ENCODE data around the gene RASSF3. TPM values are rescaled to one million over a fixed set of nuclear protein-coding genes. Genes with fewer than 3 reads are reported as not detected.

Gene RASSF3
- total RNA-seq, 1 experiment from 2014 or later = 23.0 TPM

DNA sequence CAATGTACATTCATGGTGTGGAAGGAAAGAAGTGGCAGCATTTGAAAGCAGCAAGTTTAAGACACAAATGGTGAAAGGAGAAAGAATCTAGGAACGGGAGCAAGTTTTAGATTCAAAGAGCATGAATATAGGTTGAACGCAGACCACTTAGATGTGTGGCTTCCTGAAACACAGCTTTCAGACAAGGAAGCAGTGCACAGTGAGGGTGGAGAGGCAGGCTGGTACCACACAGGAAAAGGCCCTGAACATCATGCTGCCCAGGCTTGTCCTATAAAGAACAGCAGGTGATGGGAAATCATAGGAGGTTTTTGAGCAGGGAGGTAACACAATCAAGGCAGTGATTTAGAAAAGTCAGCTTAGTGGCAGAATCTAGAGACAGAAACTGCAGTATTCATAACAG is 113.3 kb downstream of the RASSF3 start:
- DNase-seq (ENCODE audit: low spot score) = no peak

DNA sequence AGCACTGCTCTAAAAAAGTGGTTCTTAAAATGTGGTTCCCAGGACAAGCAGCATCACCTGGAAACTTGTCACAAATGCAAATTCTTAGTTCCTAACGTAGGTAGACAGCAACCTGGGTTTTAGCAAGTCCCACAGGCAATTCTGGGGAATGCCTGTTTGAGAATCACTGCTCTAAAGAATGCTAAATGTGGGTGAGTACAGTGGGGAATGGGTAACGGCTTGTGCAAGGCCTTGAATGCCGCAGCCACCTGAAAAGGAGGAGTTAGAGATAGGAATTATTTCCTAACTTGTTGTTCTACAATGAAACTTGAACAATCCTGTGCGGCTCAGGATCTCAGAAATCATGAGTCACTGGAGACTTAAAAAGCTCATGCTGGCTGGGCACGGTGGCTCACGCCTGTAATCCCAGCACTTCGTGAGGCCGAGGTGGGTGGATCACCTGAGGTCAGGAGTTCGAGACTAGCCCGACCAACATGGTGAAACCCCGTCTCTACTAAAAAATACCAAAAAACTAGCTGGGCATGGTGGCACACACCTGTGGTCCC is 114.0 kb downstream of the RASSF3 start:
- DNase-seq (ENCODE audit: low spot score) = no peak

DNA sequence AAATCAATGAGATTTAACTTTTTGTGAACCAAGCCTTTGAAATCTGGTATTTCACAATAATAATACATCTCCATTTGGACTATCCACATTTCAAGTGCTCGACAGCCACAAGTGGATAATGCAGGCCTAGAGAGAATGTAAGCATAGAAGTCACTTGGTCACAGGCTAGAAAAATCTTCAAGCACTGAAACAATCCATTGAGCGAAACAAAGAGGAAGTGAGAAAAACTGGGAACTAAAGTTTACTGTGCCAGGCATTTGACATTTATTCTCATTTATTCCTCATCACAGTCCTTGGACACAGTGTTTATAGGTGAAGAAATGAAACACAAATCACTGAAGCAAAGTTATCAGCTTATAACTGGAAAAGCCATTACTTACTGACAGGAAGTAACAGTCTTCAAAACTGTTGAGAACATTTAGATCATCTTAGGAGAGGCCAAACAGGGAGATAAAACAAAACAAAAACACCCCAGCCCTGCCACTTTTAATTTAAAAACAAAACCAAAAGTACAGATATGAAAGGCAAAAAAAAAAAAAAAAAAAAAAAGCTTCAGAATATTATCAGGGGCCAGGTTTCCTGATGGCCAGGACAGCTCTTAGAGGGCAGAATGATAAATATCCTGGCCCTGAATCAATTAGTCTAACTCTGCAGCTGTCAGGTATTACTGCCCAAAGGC is 119.8 kb downstream of the RASSF3 start:
- no peak for DNase-seq (ENCODE audit: low spot score)

DNA sequence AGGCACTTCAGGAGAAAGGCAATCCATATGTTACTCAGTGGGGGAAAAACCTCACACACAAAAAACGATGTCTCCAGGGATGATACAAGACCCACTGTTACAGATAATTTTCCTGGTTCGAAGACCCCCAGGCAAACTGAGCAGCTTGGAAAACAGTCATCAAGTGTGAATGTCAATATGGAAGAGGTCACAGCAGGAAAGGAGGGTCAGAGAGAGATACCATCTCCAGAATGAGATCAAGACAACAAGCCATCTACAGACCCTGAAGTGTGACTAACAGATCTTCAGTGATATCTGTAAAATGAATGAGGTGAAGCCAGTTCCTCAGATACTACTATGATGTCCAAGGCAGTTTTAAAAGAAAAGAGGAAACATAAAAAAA is 120.3 kb downstream of the RASSF3 start:
- no peak for DNase-seq (ENCODE audit: low spot score)

DNA sequence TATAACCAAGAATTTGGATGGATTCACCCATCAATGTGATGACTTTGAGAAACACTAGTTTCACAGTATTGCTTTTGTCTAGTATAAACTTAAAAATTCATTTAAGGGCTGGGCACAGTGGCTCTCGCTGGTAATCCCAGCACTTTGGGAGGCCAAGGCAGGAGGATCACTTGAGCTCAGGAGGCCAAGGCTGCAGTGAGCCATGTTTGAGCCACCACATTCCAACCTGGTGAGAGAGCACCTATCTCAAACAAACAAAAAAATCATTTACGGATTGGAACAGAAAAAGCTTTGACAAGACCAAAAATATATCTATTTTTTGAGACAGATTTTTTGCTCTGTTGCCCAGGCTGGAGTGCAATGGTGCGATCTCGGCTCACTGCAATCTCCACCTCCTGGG is 121.4 kb downstream of the RASSF3 start:
- no peak for DNase-seq (ENCODE audit: low spot score)

DNA sequence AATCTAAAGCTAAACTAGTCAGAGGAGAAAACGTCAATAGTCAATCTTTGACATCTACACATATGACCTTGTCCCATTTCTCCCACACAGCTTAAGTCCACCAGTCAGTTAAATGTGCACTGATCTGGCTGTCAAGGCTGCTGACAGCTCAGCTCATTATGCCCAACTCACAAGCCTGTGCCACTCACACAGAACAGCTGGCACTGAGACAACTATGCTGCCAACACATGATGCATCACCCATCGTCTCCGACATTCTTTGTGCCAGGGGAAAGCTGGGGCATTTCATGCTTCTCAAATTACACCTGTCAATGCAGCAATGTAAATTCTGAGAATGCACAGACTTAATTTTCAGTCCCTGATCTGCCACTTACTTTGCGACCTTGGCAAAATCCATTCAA is 123.6 kb downstream of the RASSF3 start:
- peak; percentile 83 for DNase-seq (ENCODE audit: low spot score)

DNA sequence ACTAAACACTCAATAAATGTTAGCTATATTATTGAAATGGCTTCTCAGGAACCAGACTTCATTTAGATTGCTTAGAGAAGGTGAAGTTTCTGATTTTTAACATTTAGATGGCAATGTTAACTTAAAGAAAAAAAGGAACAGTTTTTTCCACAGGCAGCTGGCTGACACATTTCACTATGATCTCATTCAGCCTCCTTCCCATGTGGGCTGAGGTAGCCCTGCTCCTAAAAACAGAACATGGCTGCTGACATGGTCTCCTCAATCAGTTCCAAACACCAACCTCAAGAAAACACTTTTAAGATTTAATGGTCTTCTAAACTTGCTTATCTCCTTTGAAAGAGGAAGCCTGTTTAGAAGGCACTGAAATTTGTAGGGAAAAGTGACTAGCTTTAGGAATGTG is 125.1 kb downstream of the RASSF3 start:
- no peak for DNase-seq (ENCODE audit: low spot score)

DNA sequence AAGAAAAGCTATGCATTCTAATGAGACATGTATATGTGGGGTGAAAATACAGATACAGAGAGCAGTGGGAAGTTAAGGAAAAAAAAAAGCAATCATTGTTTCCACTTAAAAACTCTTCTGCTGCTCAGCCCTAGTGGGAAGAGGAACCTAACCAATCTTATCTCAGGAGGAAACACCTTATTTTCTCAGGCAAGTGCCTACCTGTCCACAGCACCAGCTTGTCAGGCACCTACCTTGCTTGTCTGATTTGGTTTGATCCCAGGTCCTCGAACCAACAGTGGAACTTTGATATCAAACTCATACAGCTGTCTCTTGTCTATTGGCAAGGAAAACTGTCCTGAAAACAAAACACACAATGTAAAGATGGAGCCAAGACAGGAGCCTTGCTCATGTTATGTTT is 126.5 kb downstream of the RASSF3 start:
- DNase-seq (ENCODE audit: low spot score) = no peak

DNA sequence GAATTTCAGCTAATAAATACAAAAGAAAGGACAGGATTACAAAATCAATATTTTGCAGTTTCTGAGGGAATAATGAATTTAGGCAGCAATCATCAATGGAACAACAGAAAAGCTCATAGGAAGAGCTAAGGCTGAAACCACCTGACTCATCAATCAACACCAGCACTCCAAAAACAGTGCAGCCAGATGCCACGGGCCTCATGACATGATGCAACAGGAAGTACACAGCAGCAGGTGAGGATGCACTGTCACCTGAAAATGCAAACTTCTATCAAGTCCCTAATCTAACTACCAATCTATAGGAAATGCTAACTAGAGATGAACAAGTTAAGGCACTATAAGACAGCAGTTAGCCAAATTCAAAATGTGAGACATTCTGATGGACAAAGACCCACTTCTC is 127.2 kb downstream of the RASSF3 start:
- DNase-seq (ENCODE audit: low spot score) = no peak

DNA sequence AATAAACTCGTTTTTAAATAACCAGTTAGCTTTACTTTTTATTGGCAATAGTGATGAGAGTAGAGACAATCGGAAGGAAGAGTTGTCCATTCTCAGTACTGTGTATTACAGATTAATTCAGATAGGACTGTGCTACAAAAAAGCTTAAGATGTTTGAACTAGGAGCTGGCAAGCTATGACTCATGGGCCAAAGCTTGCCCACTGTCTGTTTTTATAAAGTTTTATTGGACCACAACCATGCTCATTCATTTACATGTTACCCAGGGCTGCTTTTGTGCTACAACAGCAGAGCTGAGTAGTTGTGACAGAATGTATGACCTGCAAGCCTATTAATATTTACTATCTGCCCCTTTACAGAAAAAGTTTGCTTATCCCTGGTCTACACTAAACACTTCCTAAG is 129.5 kb downstream of the RASSF3 start:
- DNase-seq (ENCODE audit: low spot score) = peak; percentile 27

DNA sequence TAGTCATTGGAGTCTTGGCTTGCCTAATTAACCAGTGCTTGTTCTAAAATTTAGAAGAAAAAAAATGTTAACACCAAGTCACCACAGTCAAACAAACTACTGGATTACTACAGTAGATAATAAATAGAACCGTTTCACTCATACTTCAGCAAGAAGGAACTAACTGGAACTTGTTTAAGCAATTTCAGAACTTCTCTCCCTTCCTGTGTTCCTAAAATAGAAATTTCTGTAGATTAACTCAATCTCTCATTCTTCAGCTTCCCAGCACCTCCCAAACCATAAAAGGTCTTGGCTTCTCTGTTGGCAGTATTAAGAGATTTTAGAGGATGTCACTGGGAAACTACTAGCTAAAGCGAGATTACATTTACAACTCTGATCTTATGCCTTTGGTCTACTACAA is 130.4 kb downstream of the RASSF3 start:
- DNase-seq (ENCODE audit: low spot score) = no peak

DNA sequence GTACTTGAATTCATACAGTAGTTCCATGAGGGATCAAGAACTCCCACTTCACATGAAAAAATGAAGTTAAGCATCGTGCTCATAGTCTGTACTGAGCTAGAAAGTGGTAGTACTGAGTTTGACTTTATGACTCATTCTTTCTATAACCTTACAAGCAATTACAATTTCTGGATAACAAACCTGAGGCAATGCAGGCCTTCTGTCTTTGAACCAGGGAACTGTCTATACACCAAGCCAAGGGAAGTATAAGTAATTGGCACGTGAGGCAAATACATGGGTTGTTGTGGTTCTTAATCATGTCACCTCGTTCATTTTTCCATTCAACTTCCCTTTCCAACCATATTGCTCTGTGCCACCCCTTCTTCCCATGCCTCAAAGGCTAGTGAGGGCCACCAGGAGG is 132.1 kb downstream of the RASSF3 start:
- no peak for DNase-seq (ENCODE audit: low spot score)

DNA sequence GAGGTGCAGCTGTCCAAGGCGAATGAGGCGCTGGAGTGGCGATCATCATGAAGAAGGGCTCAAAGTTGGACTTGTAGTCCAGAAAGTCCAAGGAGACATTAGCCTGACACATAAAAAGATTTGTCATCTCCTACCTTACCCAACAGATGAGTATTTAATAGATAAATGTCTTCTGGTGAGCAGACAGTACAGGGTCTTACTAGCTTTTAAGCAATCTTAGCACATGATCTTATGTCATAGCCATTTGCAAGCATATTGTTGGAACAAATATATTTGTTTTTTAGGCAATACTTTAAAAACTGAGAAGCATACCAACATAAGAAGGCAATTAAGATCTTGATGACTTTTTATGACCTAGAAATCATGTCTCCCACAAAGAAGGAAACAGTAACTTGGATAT is 132.9 kb downstream of the RASSF3 start:
- no peak for DNase-seq (ENCODE audit: low spot score)

DNA sequence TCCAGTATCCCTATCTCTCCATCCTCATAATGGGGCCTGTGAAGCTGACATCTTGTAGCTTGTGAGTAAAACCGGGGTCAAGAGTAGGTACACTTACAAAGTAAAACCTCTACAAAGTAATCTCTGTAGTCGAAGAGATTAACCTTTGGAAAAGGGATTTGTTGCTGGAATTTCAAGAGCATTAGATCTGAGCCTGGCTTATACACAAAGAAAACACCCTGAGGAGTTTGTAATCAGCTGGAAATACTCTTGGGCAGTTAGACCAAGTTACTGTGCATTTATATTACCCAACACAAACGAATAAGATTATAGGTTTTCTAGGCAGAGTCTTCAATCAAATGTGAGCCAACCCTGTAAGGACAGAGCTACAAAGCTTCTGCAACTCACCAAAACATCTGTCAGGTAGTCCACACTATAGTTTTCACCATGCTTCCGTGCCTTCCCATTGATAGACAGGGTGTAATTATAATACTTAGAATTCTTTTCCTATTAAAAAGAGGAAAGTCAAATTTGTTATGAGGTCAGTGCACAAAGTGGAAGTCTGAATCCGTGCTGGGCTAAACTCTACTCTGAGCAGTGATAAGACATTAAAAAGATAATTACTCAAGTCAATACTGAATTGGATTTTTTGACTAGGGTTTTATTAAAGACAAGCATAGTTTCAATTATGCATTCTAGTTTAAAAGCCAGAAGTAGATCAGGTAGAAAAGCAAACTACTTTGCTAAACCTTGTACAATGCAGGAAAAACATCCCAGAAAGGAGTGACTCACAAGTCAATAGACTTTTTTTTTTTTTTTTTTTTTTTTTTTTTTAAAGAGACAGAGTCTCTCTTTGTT is 134.3 kb downstream of the RASSF3 start:
- DNase-seq (ENCODE audit: low spot score) = peak; percentile 16

DNA sequence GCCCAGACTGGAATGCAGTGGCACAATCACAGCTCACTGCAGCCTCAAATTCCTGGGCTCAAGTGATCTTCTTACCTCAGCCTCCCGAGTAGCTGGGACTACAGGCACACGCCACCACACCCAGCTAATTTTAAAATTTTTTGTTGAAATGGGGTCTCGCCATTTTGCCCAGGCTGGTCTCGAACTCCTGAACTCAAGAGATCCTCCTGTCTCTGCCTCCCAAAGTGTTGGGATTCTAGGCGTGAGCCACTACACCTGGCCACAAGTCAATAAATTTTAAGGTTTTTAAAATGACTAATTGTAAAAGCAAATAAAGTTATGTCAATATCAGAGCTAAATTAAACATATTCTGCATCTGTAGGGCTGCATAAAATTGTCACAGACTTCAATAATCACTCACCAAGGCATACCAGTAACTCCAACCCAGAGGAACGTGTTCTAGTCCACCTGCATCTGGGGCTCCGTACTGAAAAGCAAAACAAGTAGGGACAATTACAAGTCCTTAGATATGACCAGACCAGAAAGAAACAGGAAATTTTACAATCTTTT is 135.0 kb downstream of the RASSF3 start:
- no peak for DNase-seq (ENCODE audit: low spot score)

DNA sequence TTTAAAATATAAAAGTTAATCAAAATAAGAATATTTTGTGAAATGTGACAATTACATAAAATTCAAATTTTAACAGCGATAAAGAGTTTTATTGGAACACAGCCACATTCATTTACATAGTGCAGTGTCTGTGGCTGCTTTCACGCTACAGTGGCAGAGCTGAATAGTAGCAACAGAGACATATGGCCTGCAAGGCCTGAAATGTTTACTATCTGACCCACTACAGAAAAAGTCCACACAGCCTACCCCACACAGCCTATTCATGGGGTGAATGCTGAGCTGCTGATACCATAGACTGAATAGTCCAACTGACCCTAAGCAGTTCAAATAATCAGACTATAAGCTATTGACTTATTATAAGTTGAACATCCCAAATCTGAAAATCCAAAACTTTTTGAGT is 135.7 kb downstream of the RASSF3 start:
- no peak for DNase-seq (ENCODE audit: low spot score)

DNA sequence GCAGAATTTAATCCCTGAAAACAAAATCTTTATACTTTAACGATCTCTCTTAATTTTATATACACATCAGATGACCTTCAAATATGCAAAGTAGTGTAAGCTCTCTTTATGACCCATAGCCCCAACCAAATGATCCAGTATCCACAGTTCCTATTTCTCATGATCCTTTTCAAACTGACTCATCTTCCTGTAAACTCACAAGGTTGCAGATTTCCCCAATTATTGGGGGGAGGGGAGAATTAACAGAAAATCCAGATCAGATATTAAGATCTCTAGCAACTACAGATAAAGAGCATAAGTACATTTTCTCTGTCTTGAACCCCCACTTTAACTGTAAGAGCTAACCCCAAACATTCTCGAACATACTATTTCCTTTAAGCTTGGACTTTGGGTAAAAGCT is 136.4 kb downstream of the RASSF3 start:
- peak; percentile 16 for DNase-seq (ENCODE audit: low spot score)

Other genes with a start within 250 kb of the RASSF3 start
- 0.41 TPM in 1 of 2 replicates, not detected in the other for gene C12orf56, start 219.7 kb upstream of the RASSF3 start, total RNA-seq (2014; rRNA removed; shearing (Covaris generic))
- 81.7 and 97.4 TPM in 2 replicates for gene XPOT, start 206.1 kb upstream of the RASSF3 start, total RNA-seq (2014; rRNA removed; shearing (Covaris generic))
- gene TBK1, start 158.4 kb upstream of the RASSF3 start, total RNA-seq (2014; rRNA removed; shearing (Covaris generic)) = 40.9 and 43.8 TPM in 2 replicates
- 139 and 146 TPM in 2 replicates for gene GNS, start 148.9 kb downstream of the RASSF3 start, total RNA-seq (2014; rRNA removed; shearing (Covaris generic))
- 0.26 and 1.6 TPM in 2 replicates for gene TBC1D30, start 214.2 kb downstream of the RASSF3 start, total RNA-seq (2014; rRNA removed; shearing (Covaris generic))